SKM-1 treated with dmso at 0.1 percent for 144 hours (cell line): ENCODE data around the gene CD3D.
"Not testable (repeated sequence)": the region's sequence is repeated elsewhere in the genome, so short reads cannot be mapped to it uniquely, and the experiment has no call there.

Experiments
- DNase-seq: peaks from one replicate; lab custom pipeline; 2025; ENCODE audit not compliant: unreplicated experiment; lab: John Stamatoyannopoulos, UW

The CD3D gene

GRCh38 chr11:118339281-118339961 is 3.1 kb downstream of the CD3D start:
- DNase-seq, result no peak

- no peak for DNase-seq
Observed at GRCh38 chr11:118338637-118339061, 3.9 kb downstream of the CD3D start.

DNA sequence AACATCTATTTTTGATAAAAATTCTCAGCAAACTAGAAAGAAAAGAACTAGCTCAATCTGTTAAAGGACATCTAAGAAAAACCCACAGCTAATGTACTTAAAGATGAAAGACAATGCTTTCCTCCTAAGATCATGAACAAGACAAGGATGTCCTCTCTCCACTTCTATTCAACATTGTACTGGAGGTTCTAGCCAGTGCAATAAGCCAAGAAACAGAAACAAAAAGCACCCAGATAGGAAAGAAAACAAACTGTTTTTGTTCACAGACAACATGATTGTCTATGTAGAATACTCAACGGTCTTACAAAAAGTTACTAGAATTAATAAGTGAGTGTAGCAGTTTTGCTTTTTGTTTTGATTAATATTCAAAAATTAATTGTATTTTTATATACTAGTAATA is 7.8 kb downstream of the CD3D start:
- no peak for DNase-seq

DNA sequence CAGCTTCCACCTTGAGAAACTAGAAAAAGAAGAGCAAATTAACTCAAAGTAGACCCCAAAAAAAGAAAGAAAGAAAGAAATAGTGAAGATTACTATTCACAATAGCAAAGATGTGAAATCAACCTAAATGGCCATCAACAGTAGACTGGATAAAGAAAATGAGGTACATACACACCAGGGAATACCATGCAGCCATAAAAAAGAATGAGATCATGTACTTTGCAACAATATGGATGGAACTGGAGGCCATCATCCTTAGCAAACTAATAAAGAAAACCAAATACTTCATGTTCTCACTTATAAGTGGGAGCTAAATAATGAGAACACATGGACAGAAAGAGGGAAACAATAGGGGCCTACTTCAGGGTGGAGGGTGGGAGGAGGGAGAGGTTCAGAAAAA is 13.8 kb downstream of the CD3D start:
- DNase-seq, result no peak

DNA sequence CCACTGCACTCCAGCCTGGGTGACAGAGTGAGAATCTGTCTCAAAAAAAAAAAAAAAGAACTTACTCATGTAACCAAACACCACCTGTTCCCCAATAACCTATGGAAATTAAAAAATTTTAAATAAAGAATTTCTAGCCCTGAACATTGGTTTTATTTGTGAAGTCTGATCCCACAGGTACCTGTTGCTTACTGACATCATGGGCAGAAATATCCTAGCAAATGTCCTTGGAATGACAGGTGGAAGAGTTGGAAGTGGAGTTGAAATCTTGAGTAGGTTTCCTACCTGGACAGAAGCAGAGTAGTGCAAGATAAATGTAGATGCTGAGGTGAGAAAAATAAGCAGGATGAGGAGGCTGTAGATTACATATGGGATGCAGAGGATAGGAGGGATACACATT is 17.2 kb downstream of the CD3D start:
- DNase-seq, result no peak

DNA sequence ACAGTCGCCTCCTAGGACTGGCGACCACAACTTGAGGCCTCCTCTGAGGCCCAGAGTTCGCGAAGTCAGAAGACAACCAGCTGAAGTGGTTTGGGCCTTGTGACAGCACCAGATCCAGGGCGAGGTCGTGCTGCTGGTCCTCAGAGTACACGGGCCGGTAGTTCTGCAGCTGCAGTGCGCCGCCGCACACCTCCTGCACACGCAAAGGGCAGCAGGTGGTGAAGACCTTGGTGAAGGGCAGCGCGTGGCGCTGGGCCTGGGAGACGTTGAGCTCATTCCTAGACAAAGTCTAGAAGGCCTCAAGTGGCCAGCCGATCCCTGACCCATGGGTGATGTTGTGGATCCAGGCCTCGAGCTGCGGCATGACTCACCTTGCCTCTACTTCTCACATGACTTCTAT is 19.8 kb downstream of the CD3D start:
- no peak for DNase-seq

DNA sequence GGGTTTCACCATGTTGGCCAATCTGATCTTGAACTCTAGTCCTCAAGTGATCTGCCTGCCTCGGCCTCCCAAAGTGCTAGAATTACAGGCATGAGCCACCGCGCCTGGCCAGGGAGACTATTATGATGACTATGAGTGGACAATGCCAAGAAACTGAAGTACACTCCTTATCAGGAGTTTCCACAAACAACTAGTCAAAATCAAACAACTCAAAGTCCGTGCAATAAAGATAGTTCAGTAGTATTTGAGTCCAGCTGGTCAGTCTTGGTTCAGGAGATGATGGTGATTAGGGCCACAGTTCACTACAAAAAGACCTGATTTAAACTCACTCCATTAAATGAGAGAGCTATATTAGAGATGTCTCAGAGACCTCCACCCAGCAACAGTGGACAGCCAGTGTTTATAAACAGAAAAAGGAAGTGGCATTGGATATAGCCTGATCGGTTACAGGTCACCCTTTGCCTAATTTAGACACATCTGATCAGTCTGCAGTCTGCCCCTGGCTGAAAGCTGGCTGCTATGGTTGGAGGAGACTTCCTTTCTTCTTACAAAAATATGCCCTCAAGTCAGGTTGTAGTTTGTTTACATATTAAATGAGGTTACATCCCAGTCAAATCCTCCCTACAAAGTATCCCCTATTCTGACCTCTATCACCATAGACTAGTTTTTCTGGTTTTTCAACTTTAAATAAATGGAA is 21.0 kb downstream of the CD3D start:
- DNase-seq, result peak; percentile 46

GRCh38 chr11:118320515-118320914 is 22.0 kb downstream of the CD3D start:
- no peak for DNase-seq

- DNase-seq, result peak; percentile 97
Observed at GRCh38 chr11:118319337-118319707, 23.2 kb downstream of the CD3D start.

DNA sequence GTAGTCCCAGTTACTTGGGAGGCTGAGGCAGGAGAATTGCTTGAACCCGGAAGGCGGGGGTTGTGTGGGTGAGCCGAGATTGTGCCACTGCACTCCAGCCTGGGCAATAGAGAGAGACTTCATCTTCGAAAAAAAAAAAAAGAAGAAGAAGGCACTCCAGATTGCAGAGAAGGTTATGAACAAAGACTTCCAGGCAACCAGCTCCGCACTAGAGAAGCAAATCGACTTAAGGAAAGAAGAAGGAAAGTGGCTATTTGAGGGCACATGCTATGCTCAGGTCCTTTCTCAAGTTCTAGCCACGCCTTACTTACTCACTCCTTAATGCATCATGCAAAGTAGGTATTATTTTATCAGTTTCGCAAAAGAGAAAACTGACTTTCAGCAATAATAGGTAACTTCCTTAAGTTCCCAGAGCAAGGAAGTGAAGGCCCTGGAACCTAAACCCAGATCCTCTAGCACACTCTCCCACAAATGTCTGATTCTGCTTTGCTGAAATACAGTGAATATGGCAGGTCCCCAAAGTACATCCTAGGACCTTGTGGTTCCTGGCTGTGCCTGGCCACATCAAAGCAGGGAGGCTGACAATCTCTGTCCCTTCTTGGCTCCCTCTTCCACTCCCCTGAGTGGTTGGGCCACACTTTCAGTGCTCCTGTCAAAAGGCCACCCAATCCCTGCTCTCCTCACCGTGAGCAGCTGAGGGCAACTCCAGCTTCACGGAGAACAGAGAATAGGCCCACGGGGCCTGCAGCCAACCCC is 23.7 kb downstream of the CD3D start:
- DNase-seq, result peak; percentile 13

GRCh38 chr11:118318124-118318523 is 24.4 kb downstream of the CD3D start:
- no peak for DNase-seq

DNA sequence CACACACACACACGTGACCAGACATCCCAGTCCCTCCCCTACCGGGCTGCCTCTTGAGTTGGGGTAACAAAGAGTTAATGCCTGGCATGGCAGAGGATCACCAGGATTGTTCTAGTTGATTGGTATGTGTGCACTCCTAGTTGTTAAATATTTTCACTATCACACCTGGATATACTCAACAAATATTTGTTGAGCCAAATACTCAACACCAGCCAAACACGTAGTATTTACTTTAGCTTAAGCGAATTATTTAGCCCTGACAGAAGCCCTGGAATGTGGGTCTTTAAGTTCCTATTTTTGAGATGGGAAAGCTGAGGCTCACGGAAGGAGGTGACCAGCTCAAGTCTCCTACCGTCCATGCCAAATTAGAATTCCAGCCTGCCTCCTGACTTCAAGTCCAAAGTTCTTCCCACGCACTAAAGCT is 27.5 kb downstream of the CD3D start:
- no peak for DNase-seq

DNA sequence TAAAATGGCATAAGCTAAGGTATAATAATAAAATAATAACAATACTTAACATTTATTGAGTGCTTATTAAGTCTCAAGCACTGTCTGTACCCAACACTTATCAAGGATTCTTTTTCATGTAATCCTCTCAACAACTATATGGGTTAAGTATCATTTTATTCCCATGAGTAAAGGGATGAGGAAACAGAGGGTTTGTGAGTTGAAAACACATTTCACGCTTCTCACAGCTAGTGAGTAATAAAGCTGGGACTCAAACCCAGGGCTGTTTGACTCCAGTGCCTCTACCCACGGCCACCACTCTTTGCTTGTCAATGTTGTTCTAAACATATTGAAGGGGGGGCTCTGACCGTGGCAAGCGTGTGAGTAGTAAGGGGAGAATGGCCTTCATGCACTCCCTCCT is 29.3 kb downstream of the CD3D start:
- DNase-seq, result no peak

- DNase-seq, result no peak
Observed at GRCh38 chr11:118312328-118312727, 30.2 kb downstream of the CD3D start.

DNA sequence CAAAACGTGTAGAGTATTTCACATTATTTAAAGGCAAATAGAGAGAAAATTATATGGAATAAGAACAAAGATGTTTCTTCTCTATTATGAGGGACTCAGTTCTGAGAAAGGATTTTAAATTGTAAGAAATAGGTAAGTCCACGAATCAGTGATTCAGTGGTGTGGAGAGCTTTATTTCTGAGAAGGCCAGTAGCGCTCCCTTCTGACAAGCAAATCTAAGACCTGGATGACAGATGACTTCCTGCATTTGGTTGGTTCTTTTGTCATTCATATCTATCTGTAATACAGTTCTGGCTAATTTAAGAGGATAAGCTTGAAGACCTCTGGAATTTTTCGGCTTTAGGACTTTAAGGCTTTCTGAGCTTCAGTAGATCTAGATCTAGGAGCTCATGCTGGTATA is 31.0 kb downstream of the CD3D start:
- DNase-seq, result no peak

- DNase-seq, result no peak
Observed at GRCh38 chr11:118310781-118311485, 31.6 kb downstream of the CD3D start.

GRCh38 chr11:118310271-118310670 is 32.2 kb downstream of the CD3D start:
- no peak for DNase-seq

- not testable (repeated sequence) for DNase-seq
Observed at GRCh38 chr11:118308995-118309528, 33.4 kb downstream of the CD3D start.

GRCh38 chr11:118306556-118306955 is 35.9 kb downstream of the CD3D start:
- no peak for DNase-seq

DNA sequence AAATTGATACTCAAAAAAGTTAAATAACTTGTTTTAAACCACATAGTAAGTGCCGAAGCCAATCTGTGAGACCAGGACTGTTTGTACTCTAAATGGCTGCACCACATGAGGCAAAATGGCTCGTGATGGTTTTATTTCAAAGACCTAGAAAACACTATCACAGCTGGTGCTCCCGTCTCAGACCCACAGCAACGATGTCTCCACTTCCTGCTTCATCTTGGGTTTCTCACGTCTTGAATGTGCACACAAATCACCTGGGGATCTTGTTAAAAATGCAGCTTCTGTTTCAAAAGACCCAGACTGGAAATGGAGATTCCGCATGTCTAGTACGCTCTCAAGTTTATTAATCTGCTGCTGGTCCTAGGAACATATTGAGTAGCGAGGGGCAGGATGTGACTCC is 36.8 kb downstream of the CD3D start:
- no peak for DNase-seq

DNA sequence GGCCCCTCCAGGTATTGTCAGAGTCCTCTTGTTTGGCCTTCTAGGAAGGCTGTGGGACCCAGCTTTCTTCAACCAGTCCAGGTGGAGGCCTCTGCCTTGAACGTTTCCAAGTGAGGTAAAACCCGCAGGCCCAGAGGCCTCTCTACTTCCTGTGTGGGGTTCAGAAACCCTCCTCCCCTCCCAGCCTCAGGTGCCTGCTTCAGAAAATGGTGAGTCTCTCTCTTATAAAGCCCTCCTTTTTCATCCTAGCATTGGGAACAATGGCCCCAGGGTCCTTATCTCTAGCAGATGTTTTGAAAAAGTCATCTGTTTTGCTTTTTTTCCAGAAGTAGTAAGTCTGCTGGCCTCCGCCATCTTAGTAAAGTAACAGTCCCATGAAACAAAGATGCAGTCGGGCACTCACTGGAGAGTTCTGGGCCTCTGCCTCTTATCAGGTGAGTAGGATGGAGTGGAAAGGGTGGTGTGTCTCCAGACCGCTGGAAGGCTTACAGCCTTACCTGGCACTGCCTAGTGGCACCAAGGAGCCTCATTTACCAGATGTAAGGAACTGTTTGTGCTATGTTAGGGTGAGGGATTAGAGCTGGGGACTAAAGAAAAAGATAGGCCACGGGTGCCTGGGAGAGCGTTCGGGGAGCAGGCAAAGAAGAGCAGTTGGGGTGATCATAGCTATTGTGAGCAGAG is 37.8 kb downstream of the CD3D start, which contains the start of gene CD3E:
Gene CD3E, plus strand, starts transcription at position 163 of the 681 bp plus-strand sequence. Its CDS starts 223 bp downstream, at position 386.
- no peak for DNase-seq
